GM12878 (cell line): ENCODE measurements around the gene FBXL17. TPM values are rescaled to one million over a fixed set of nuclear protein-coding genes. Genes with fewer than 3 reads are reported as not detected.

Experiments used
- ATAC-seq: fragments of 200-7000 bp; cut with Tn5 transposase; 3 replicates; pipeline ENCODE4 v1.9.1; 2020; ENCODE audit warnings: mild to moderate bottlenecking, moderate library complexity
- BruUV-seq: library from RNA; stranded (reverse); fragments of 400-500 nt; replicated peaks from 2 replicates; lab custom pipeline; 2021; lab: Mats Ljungman, UMichigan
- CTCF ChIA-PET: fragments of 300-600 bp; sonication (Branson Sonifier 250); formaldehyde crosslinking; extraction: SDS; loops from one replicate; lab custom pipeline; 2021; ENCODE audit warnings: inconsistent platforms; lab: Yijun Ruan, JAX
- POLR2A ChIA-PET: fragments of 350-600 bp; formaldehyde crosslinking; extraction: SDS; loops from one replicate; lab custom pipeline; 2021; ENCODE audit warnings: inconsistent platforms; lab: Charles Lee
- RAD21 ChIA-PET: fragments of 300-600 bp; sonication (Branson Sonifier 250); formaldehyde crosslinking; loops from one replicate; lab custom pipeline; 2023; ENCODE audit warnings: antibody characterized with exemption; ENCODE audit not compliant: unreplicated experiment; lab: Charles Lee
- SMC1A ChIA-PET: fragments of 300-600 bp; sonication (Branson Sonifier 250); formaldehyde crosslinking; loops from one replicate; lab custom pipeline; 2023; ENCODE audit not compliant: unreplicated experiment, uncharacterized antibody; lab: Charles Lee
- DNase-seq: peaks from one replicate; pipeline ENCODE4 v3.0.0-alpha.2; 2011; ENCODE audit warnings: low read depth, low spot score
- FAIRE-seq: peaks from 3 replicates; lab custom pipeline; 2011; peaks lifted over from hg19 to GRCh38; lab: Jason Lieb, UNC
- H2AFZ ChIP-seq: 2 replicates; pipeline ENCODE4 v1.6.0; 2011; ENCODE audit warnings: low read depth, low read length, control low read depth; ENCODE audit not compliant: control insufficient read depth
- H3K27ac ChIP-seq: 2 replicates; pipeline ENCODE4 v1.5.1; 2011; ENCODE audit warnings: control low read depth; ENCODE audit not compliant: control insufficient read depth, insufficient read depth
- H3K27me3 ChIP-seq, 2 experiments: replicated peaks in 1 of 2; 2 replicates each; pipeline versions ENCODE4 v1.6.0 to v1.6.1; 2011; ENCODE audit warnings: low read length in 1 of 2; ENCODE audit not compliant: control insufficient read depth in 2 of 2, insufficient read depth in 2 of 2
- H3K36me3 ChIP-seq, 2 experiments: 2 replicates each; pipeline ENCODE4 v1.5.1; 2011; ENCODE audit warnings: low read length in 1 of 2; ENCODE audit not compliant: control insufficient read depth in 2 of 2, insufficient read depth in 2 of 2
- H3K4me1 ChIP-seq: 2 replicates; pipeline ENCODE4 v1.6.1; 2011; ENCODE audit warnings: mild to moderate bottlenecking, low read length, moderate library complexity, mixed read lengths; ENCODE audit not compliant: control insufficient read depth, insufficient read depth
- H3K4me2 ChIP-seq: 2 replicates; pipeline ENCODE4 v1.6.0; 2011; ENCODE audit warnings: control low read depth; ENCODE audit not compliant: control insufficient read depth, insufficient read depth
- H3K4me3 ChIP-seq: fragments of 200-600 bp; sonication (generic); 2 replicates; pipeline ENCODE4 v1.5.1; 2016
- H3K79me2 ChIP-seq: 2 replicates; pipeline ENCODE4 v1.6.0; 2011; ENCODE audit warnings: low read length; ENCODE audit not compliant: control insufficient read depth, insufficient read depth
- H3K9ac ChIP-seq: 2 replicates; pipeline ENCODE4 v1.8.0; 2011; ENCODE audit warnings: low read length, control low read depth, mixed read lengths; ENCODE audit not compliant: control insufficient read depth, insufficient read depth
- H3K9me3 ChIP-seq: replicated peaks from 3 replicates; pipeline ENCODE4 v1.5.1; 2011; ENCODE audit warnings: mild to moderate bottlenecking, low read length; ENCODE audit not compliant: control insufficient read depth, insufficient read depth
- H4K20me1 ChIP-seq: 2 replicates; pipeline ENCODE4 v1.6.0; 2011; ENCODE audit not compliant: control insufficient read depth, insufficient read depth
- NRF1 ChIP-seq: conservative IDR thresholded peaks from 2 replicates; pipeline ENCODE4 v1.6.1; 2011; ENCODE audit warnings: mild to moderate bottlenecking, low read depth, low read length, improper control_type of control experiment
- PAX8 ChIP-seq: fragments of 450-650 bp; IDR thresholded peaks from 2 replicates; pipeline ENCODE4 v1.6.1; 2017; ENCODE audit warnings: mild to moderate bottlenecking, moderate library complexity
- SREBF2 ChIP-seq: IDR thresholded peaks from 2 replicates; pipeline ENCODE4 v1.6.1; 2012; ENCODE audit warnings: mild to moderate bottlenecking, low read length
- WGBS: methylation state at CpG from one replicate; pipeline ENCODE4 v1.1.6; 2016; ENCODE audit warnings: low lambda C conversion rate; ENCODE audit not compliant: insufficient replicate concordance, insufficient coverage; ENCODE audit errors: missing lambda C conversion rate; 5-methylcytosine and 5-hydroxymethylcytosine counted together
- in situ Hi-C: fragments of 300-500 bp; cut with MboI; formaldehyde crosslinking; loops from 9 replicates; pipeline ENCODE4 v1.14.3; 2018; ENCODE audit warnings: mixed read lengths
- intact Hi-C: fragments of 100-400 bp; cut with micrococcal nuclease; formaldehyde crosslinking; loops from one replicate; pipeline ENCODE4 v1.14.2; 2022; ENCODE audit not compliant: unreplicated experiment
- polyA plus RNA-seq, 11 experiments: library from polyadenylated mRNA; depleted of rRNA in 4 of 11; unstranded in 6 of 11; stranded (reverse) in 5 of 11; fragments of >200 nt; fragmentation: Nextera tagmentation in 4 of 11; fragmentation: Illumina TruSeq in 1 of 11; extraction: Ambion mirVana in 4 of 11; extraction: Trizol in 1 of 11; gene quantifications; 1 replicate in 1 of 11; 2 replicates in 10 of 11; pipeline versions ENCODE4 v1.2.1 to v1.2.3, GENCODE V29; 2011 to 2016; ENCODE audit warnings: inconsistent platforms in 2 of 11, missing spikeins in 2 of 11, low read depth in 1 of 11
- total RNA-seq, 4 experiments: library from RNA; depleted of rRNA in 3 of 4; stranded (reverse); fragments of >200 nt in 3 of 4; fragmentation: Illumina TruSeq in 1 of 4; extraction: Trizol in 1 of 4; gene quantifications; 2 replicates each; pipeline versions ENCODE4 v1.2.1 to v1.2.3, GENCODE V29; 2013 to 2021
- TF ChIP-seq, protein P1 (sequence below): IDR thresholded peaks from 2 replicates; pipeline ENCODE4 v1.6.1; 2012; ENCODE audit warnings: improper control_type of control experiment, low read depth, low read length; ENCODE audit not compliant: insufficient replicate concordance

The FBXL17 gene
- total and polyA plus RNA-seq, 10 of the 15 experiments (the other 5 are each of a cell fraction or from before 2014, with no cell fraction given) = 0.88 to 9.0 (median 4.4) TPM

DNA sequence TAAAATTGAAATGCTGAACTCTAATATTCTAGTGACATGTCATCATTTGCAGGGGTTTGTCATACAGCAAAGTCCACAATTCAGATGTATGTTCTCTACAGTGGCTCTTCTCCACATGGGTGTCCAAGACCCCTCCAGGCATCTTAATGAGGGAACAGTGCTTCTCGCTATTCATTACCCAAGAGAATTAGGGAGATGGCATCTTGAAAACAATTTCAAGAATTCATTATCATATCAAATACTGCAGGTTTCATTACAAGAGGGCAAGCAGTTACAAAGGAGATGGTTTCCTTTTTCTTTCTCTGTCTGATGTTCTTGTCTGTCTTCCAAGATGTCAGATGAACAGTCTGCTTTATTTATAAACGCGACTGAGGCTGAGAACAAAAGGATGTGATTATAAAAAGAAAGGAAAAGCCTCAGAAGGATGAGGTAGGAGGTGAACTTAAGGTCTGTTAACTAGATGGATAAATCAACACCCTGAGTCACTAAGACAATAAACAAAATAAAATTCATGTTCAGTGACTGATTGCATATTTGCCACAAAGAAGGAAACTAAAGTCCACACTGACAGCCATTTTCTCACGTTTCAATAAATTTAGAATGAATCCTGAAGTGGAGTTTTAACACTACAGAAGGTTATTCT is 384.4 kb downstream of the FBXL17 start:
- Histone ChIP-seq H3K9me3 (no peaks in the 10 kb centered on the region), H4K20me1 (no peaks in the 10 kb centered on the region), H3K9ac (no peak overlapping the region), H3K4me1 (no peaks in the 10 kb centered on the region), H3K4me2 (no peak overlapping the region), H3K36me3 (no peaks in the 10 kb centered on the region), H3K4me3 (no peak overlapping the region), H3K27ac (no peak overlapping the region), H3K27me3 (no peaks in the 10 kb centered on the region), H2AFZ (no peak overlapping the region), H3K79me2 (no peaks in the 10 kb centered on the region)
- ChIA-PET CTCF (no interaction called here), SMC1A (no interaction called here), RAD21 (no interaction called here), POLR2A (no interaction called here)
- in situ Hi-C loops (no loop called here), intact Hi-C loops (no loop called here)
- no peak for DNase-seq
- no TSS peak for BruUV-seq
- no peak for ATAC-seq
- FAIRE-seq = peak; percentile 49
- 87% methylated on average over 4 of the region's 4 CpGs for WGBS
- TF ChIP-seq SREBF2 (no peak), PAX8 (no peak), NRF1 (no peak)
- TF ChIP-seq, protein P1, sequence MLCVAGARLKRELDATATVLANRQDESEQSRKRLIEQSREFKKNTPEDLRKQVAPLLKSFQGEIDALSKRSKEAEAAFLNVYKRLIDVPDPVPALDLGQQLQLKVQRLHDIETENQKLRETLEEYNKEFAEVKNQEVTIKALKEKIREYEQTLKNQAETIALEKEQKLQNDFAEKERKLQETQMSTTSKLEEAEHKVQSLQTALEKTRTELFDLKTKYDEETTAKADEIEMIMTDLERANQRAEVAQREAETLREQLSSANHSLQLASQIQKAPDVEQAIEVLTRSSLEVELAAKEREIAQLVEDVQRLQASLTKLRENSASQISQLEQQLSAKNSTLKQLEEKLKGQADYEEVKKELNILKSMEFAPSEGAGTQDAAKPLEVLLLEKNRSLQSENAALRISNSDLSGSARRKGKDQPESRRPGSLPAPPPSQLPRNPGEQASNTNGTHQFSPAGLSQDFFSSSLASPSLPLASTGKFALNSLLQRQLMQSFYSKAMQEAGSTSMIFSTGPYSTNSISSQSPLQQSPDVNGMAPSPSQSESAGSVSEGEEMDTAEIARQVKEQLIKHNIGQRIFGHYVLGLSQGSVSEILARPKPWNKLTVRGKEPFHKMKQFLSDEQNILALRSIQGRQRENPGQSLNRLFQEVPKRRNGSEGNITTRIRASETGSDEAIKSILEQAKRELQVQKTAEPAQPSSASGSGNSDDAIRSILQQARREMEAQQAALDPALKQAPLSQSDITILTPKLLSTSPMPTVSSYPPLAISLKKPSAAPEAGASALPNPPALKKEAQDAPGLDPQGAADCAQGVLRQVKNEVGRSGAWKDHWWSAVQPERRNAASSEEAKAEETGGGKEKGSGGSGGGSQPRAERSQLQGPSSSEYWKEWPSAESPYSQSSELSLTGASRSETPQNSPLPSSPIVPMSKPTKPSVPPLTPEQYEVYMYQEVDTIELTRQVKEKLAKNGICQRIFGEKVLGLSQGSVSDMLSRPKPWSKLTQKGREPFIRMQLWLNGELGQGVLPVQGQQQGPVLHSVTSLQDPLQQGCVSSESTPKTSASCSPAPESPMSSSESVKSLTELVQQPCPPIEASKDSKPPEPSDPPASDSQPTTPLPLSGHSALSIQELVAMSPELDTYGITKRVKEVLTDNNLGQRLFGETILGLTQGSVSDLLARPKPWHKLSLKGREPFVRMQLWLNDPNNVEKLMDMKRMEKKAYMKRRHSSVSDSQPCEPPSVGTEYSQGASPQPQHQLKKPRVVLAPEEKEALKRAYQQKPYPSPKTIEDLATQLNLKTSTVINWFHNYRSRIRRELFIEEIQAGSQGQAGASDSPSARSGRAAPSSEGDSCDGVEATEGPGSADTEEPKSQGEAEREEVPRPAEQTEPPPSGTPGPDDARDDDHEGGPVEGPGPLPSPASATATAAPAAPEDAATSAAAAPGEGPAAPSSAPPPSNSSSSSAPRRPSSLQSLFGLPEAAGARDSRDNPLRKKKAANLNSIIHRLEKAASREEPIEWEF = no peak
